Measurements from ENCODE around the gene CTDSPL. TPM values are rescaled to one million over a fixed set of nuclear protein-coding genes. Genes with fewer than 3 reads are reported as not detected.
"Not testable (repeated sequence)": the region's sequence is repeated elsewhere in the genome, so short reads cannot be mapped to it uniquely, and the experiment has no call there.

CTDSPL gene
- 10 to 100 TPM; 45.3 to 48.0 TPM for total RNA-seq
- polyA plus RNA-seq, result 10 to 100 TPM; 21.3 to 25.4 TPM
- long read RNA-seq, donor 1, full-length matches to known transcripts, result 1 of 33 reads
- long read RNA-seq, donor 1, partial matches to known transcripts, result 3 of 33 reads
- long read RNA-seq, donor 1, other reads (novel, unspliced or antisense), result 29 of 33 reads
- long read RNA-seq, donor 2, full-length matches to known transcripts, result 15 of 40 reads
- long read RNA-seq, donor 2, partial matches to known transcripts, result 3 of 40 reads
- long read RNA-seq, donor 2, other reads (novel, unspliced or antisense), result 22 of 40 reads

DNA sequence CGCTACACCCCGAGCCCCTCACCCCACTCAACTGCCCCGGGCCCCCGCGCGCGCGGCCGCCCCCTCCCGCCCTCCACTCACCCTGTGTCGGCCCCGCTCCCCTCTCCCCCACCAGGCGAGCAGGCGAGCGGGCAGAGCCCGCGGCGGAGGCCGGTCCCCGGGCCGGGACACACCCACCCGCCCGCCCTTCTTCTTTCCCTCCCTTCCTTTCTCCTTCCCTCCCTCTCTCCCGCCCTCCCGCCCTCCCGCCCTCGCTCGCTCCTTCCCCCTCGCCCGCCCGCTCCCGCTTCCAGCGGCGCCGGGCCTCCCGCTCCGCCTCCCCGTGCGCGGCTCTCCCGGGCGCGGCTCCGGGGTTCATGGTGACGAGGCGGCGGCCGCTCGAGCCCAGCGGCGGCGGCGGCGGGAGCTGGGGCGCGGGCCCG lies at the start of gene CTDSPL:
CTDSPL (plus strand) TSS at position 261 of the 422 bp plus-strand sequence. CDS start 320 bp downstream, outside the sequence.
- Histone ChIP-seq H3K4me1 (ENCODE audit: control insufficient read depth in 1 of 2, insufficient read depth in 2 of 2, low read length in 2 of 2) (no peaks in the 10 kb centered on the region), H3K27me3 (ENCODE audit: control insufficient read depth in 1 of 2, insufficient read depth in 2 of 2, low read length in 1 of 2) (no peaks in the 10 kb centered on the region), H3K9me3 (ENCODE audit: control insufficient read depth, low read length) (no peaks in the 10 kb centered on the region), H3K36me3 (ENCODE audit: control insufficient read depth in 1 of 2, insufficient read depth in 2 of 2, low read length in 1 of 2) (no peaks in the 10 kb centered on the region), H3K27ac (ENCODE audit: low read depth in 1 of 2, low read length in 2 of 2) (peak within 1 kb of the TSS in 1 of 2 donors; percentile 61), H3K4me3 (ENCODE audit: low read length in 2 of 2) (peak within 1 kb of the TSS; percentile 86 to 97)
- WGBS, 2 donors, result 0 to 1% methylated on average over 24 to 57 of the region's 57 CpGs
- DNase-seq (peak; percentile 68 to 85), ATAC-seq (ENCODE audit: low FRiP score) (peak; percentile 24)
- intact Hi-C loops (cut with DNase I), result no loop called here

GRCh38 chr3:37812499-37812896 lies 49.2 kb upstream of the CTDSPL start:
- peak in 1 of 2 donors; percentile 72 for DNase-seq
- WGBS, 2 donors, result 5 to 7% methylated on average over 4 of the region's 4 CpGs
- Histone ChIP-seq H3K27me3 (ENCODE audit: control insufficient read depth in 1 of 2, insufficient read depth in 2 of 2, low read length in 1 of 2) (no peaks in the 10 kb centered on the region), H3K27ac (ENCODE audit: low read depth in 1 of 2, low read length in 2 of 2) (peak overlapping the region in 1 of 2 donors; percentile 89), H3K4me3 (ENCODE audit: low read length in 2 of 2) (no peak overlapping the region), H3K36me3 (ENCODE audit: control insufficient read depth in 1 of 2, insufficient read depth in 2 of 2, low read length in 1 of 2) (no peaks in the 10 kb centered on the region), H3K4me1 (ENCODE audit: control insufficient read depth in 1 of 2, insufficient read depth in 2 of 2, low read length in 2 of 2) (peaks cover 8 to 19% of the 10 kb centered on the region in 2 donors), H3K9me3 (ENCODE audit: control insufficient read depth, low read length) (no peaks in the 10 kb centered on the region)
- ATAC-seq (ENCODE audit: low FRiP score), result peak; percentile 78
- intact Hi-C loops (cut with DNase I), result no loop called here

DNA sequence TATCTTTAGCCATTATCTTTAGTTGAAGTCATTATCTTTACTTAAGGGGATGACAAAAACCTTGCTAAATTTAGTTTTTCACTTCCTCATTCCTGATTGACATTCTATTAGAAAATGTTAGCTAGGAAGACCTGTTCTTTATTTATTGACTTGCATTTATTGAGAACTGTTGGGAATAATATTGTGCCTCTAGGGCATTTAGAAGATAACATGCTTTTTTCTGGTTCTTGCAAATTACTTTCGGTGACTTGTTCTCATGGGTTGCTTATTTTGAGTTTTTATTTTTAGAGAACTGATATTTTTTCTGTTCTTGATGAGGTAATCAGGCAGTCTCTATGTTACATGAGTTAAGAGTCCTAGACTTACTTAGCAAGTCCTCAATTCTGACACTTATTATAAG lies 48.3 kb upstream of the CTDSPL start:
- H3K27me3 ChIP-seq (ENCODE audit: control insufficient read depth in 1 of 2, insufficient read depth in 2 of 2, low read length in 1 of 2), result no peaks in the 10 kb centered on the region
- 0 to 4% methylated on average over 1 of the region's 1 CpG for WGBS, 2 donors
- DNase-seq (no peak), ATAC-seq (ENCODE audit: low FRiP score) (peak; percentile 49)
- no peak overlapping the region for H3K27ac ChIP-seq (ENCODE audit: low read depth in 1 of 2, low read length in 2 of 2)
- H3K9me3 ChIP-seq (ENCODE audit: control insufficient read depth, low read length), result no peaks in the 10 kb centered on the region
- H3K4me1 ChIP-seq (ENCODE audit: control insufficient read depth in 1 of 2, insufficient read depth in 2 of 2, low read length in 2 of 2), result peaks cover 8 to 19% of the 10 kb centered on the region in 2 donors
- no peaks in the 10 kb centered on the region for H3K36me3 ChIP-seq (ENCODE audit: control insufficient read depth in 1 of 2, insufficient read depth in 2 of 2, low read length in 1 of 2)
- intact Hi-C loops (cut with DNase I), result no loop called here
- H3K4me3 ChIP-seq (ENCODE audit: low read length in 2 of 2), result no peak overlapping the region

GRCh38 chr3:37814547-37814946 lies 47.1 kb upstream of the CTDSPL start:
- DNase-seq (no peak), ATAC-seq (ENCODE audit: low FRiP score) (no peak)
- Histone ChIP-seq H3K9me3 (ENCODE audit: control insufficient read depth, low read length) (no peaks in the 10 kb centered on the region), H3K27me3 (ENCODE audit: control insufficient read depth in 1 of 2, insufficient read depth in 2 of 2, low read length in 1 of 2) (no peaks in the 10 kb centered on the region), H3K4me1 (ENCODE audit: control insufficient read depth in 1 of 2, insufficient read depth in 2 of 2, low read length in 2 of 2) (peaks cover 8 to 19% of the 10 kb centered on the region in 2 donors), H3K36me3 (ENCODE audit: control insufficient read depth in 1 of 2, insufficient read depth in 2 of 2, low read length in 1 of 2) (peaks cover 0 to under 1% of the 10 kb centered on the region in 2 donors), H3K4me3 (ENCODE audit: low read length in 2 of 2) (no peak overlapping the region), H3K27ac (ENCODE audit: low read depth in 1 of 2, low read length in 2 of 2) (no peak overlapping the region)
- intact Hi-C loops (cut with DNase I), result no loop called here
- 57 to 65% methylated on average over 2 of the region's 2 CpGs for WGBS, 2 donors

GRCh38 chr3:37815156-37815555 lies 46.5 kb upstream of the CTDSPL start:
- H3K9me3 ChIP-seq (ENCODE audit: control insufficient read depth, low read length); H3K27me3 ChIP-seq (ENCODE audit: control insufficient read depth in 1 of 2, insufficient read depth in 2 of 2, low read length in 1 of 2); H3K36me3 ChIP-seq (ENCODE audit: control insufficient read depth in 1 of 2, insufficient read depth in 2 of 2, low read length in 1 of 2); DNase-seq; intact Hi-C loops (cut with DNase I); ATAC-seq (ENCODE audit: low FRiP score); H3K27ac ChIP-seq (ENCODE audit: low read depth in 1 of 2, low read length in 2 of 2); H3K4me3 ChIP-seq (ENCODE audit: low read length in 2 of 2): not testable (repeated sequence)
- 91% methylated on average over 9 of the region's 9 CpGs for WGBS, 2 donors
- H3K4me1 ChIP-seq (ENCODE audit: control insufficient read depth in 1 of 2, insufficient read depth in 2 of 2, low read length in 2 of 2), result peaks cover 8 to 16% of the 10 kb centered on the region in 2 donors

- WGBS, 2 donors, result 31 to 35% methylated on average over 2 of the region's 2 CpGs
- peaks cover 5 to 11% of the 10 kb centered on the region in 2 donors for H3K4me1 ChIP-seq (ENCODE audit: control insufficient read depth in 1 of 2, insufficient read depth in 2 of 2, low read length in 2 of 2)
Observed at GRCh38 chr3:37816271-37816670, 45.4 kb upstream of the CTDSPL start.

GRCh38 chr3:37819591-37819990 lies 42.1 kb upstream of the CTDSPL start:
- WGBS, 2 donors, result 28 to 37% methylated on average over 3 of the region's 3 CpGs
- DNase-seq (no peak), ATAC-seq (ENCODE audit: low FRiP score) (no peak)
- Histone ChIP-seq H3K27ac (ENCODE audit: low read depth in 1 of 2, low read length in 2 of 2) (peak overlapping the region in 1 of 2 donors; percentile 29), H3K4me1 (ENCODE audit: control insufficient read depth in 1 of 2, insufficient read depth in 2 of 2, low read length in 2 of 2) (peaks cover 2 to 11% of the 10 kb centered on the region in 2 donors), H3K27me3 (ENCODE audit: control insufficient read depth in 1 of 2, insufficient read depth in 2 of 2, low read length in 1 of 2) (no peaks in the 10 kb centered on the region), H3K9me3 (ENCODE audit: control insufficient read depth, low read length) (no peaks in the 10 kb centered on the region), H3K36me3 (ENCODE audit: control insufficient read depth in 1 of 2, insufficient read depth in 2 of 2, low read length in 1 of 2) (peaks cover 0 to 3% of the 10 kb centered on the region in 2 donors), H3K4me3 (ENCODE audit: low read length in 2 of 2) (no peak overlapping the region)
- intact Hi-C loops (cut with DNase I), result no loop called here

More at GRCh38 chr3:37816271-37816670, 45.4 kb upstream of the CTDSPL start:
- ATAC-seq (ENCODE audit: low FRiP score) (no peak), DNase-seq (no peak)
- H3K27ac ChIP-seq (ENCODE audit: low read depth in 1 of 2, low read length in 2 of 2), result no peak overlapping the region
- no peaks in the 10 kb centered on the region for H3K9me3 ChIP-seq (ENCODE audit: control insufficient read depth, low read length)
- H3K4me3 ChIP-seq (ENCODE audit: low read length in 2 of 2), result no peak overlapping the region
- peaks cover 0 to 3% of the 10 kb centered on the region in 2 donors for H3K36me3 ChIP-seq (ENCODE audit: control insufficient read depth in 1 of 2, insufficient read depth in 2 of 2, low read length in 1 of 2)
- H3K27me3 ChIP-seq (ENCODE audit: control insufficient read depth in 1 of 2, insufficient read depth in 2 of 2, low read length in 1 of 2), result no peaks in the 10 kb centered on the region
- intact Hi-C loops (cut with DNase I), result no loop called here

GRCh38 chr3:37820286-37820685 lies 41.4 kb upstream of the CTDSPL start:
- ATAC-seq (ENCODE audit: low FRiP score), result no peak
- no peak overlapping the region for H3K27ac ChIP-seq (ENCODE audit: low read depth in 1 of 2, low read length in 2 of 2)

GRCh38 chr3:37823189-37823588 lies 38.5 kb upstream of the CTDSPL start:
- no peaks in the 10 kb centered on the region for H3K27me3 ChIP-seq (ENCODE audit: control insufficient read depth in 1 of 2, insufficient read depth in 2 of 2, low read length in 1 of 2)
- peaks cover 0 to 3% of the 10 kb centered on the region in 2 donors for H3K36me3 ChIP-seq (ENCODE audit: control insufficient read depth in 1 of 2, insufficient read depth in 2 of 2, low read length in 1 of 2)
- ATAC-seq (ENCODE audit: low FRiP score), result no peak
- intact Hi-C loops (cut with DNase I), result no loop called here
- H3K27ac ChIP-seq (ENCODE audit: low read depth in 1 of 2, low read length in 2 of 2), result peak overlapping the region in 1 of 2 donors; percentile 8
- no peaks in the 10 kb centered on the region for H3K9me3 ChIP-seq (ENCODE audit: control insufficient read depth, low read length)
- DNase-seq, result no peak
- H3K4me3 ChIP-seq (ENCODE audit: low read length in 2 of 2), result no peak overlapping the region
- 12% methylated on average over 4 of the region's 4 CpGs for WGBS, 2 donors
- peaks cover 2 to 11% of the 10 kb centered on the region in 2 donors for H3K4me1 ChIP-seq (ENCODE audit: control insufficient read depth in 1 of 2, insufficient read depth in 2 of 2, low read length in 2 of 2)

More at GRCh38 chr3:37820286-37820685, 41.4 kb upstream of the CTDSPL start:
- intact Hi-C loops (cut with DNase I), result no loop called here
- DNase-seq, result no peak
- 70 to 86% methylated on average over 3 of the region's 3 CpGs for WGBS, 2 donors
- no peaks in the 10 kb centered on the region for H3K27me3 ChIP-seq (ENCODE audit: control insufficient read depth in 1 of 2, insufficient read depth in 2 of 2, low read length in 1 of 2)
- no peak overlapping the region for H3K4me3 ChIP-seq (ENCODE audit: low read length in 2 of 2)
- peaks cover 2 to 11% of the 10 kb centered on the region in 2 donors for H3K4me1 ChIP-seq (ENCODE audit: control insufficient read depth in 1 of 2, insufficient read depth in 2 of 2, low read length in 2 of 2)
- H3K36me3 ChIP-seq (ENCODE audit: control insufficient read depth in 1 of 2, insufficient read depth in 2 of 2, low read length in 1 of 2), result peaks cover 0 to 3% of the 10 kb centered on the region in 2 donors
- H3K9me3 ChIP-seq (ENCODE audit: control insufficient read depth, low read length), result no peaks in the 10 kb centered on the region
